Pancreas (tissue), 10 donors: Measurements from ENCODE around the gene GPD1. TPM values are rescaled to one million over a fixed set of nuclear protein-coding genes. Genes with fewer than 3 reads are reported as not detected.

ENCODE experiments used
- ATAC-seq, 4 donors: fragments of 200-7000 bp; cut with Tn5 transposase; one replicate each; pipeline versions ENCODE4 v1.8.0 to v1.9.1; 2020; ENCODE audit warnings: mild to moderate bottlenecking in 4 of 4, moderate library complexity in 4 of 4
- DNase-seq, 6 donors: peaks; one replicate each; pipeline ENCODE4 v3.0.0-alpha.2; 2020
- FAIRE-seq: peaks from 2 replicates; lab custom pipeline; 2012; peaks lifted over from hg19 to GRCh38; lab: Jason Lieb, UNC
- H3K27ac ChIP-seq, 4 donors: fragments of 200-600 bp; sonication (generic); 1 replicate in 3 of 4; 2 replicates in 1 of 4; pipeline versions ENCODE4 v1.5.0 to v1.8.0; 2020
- H3K27me3 ChIP-seq, 4 donors: fragments of 200-600 bp; one replicate each; pipeline ENCODE4 v1.8.0; 2021
- H3K36me3 ChIP-seq, 3 donors: fragments of 200-600 bp; sonication (generic) in 1 of 3; one replicate each; pipeline versions ENCODE4 v1.5.0 to v1.8.0; 2020 to 2021
- H3K4me1 ChIP-seq, 3 donors: fragments of 200-600 bp; one replicate each; pipeline ENCODE4 v1.8.0; 2021
- H3K4me3 ChIP-seq, 4 donors: fragments of 200-600 bp; sonication (generic) in 2 of 4; one replicate each; pipeline versions ENCODE4 v1.5.0 to v1.8.0; 2020 to 2021
- H3K9me3 ChIP-seq, 4 donors: fragments of 200-600 bp; one replicate each; pipeline ENCODE4 v1.8.0; 2021
- WGBS, 2 donors: extraction: QIAGEN DNeasy Blood & Tissue Kit; methylation state at CpG; one replicate each; pipeline ENCODE4 v1.1.7; 2013; 5-methylcytosine and 5-hydroxymethylcytosine counted together
- intact Hi-C, 3 donors: fragments of 100-400 bp; cut with DNase I; formaldehyde crosslinking; loops; one replicate each; pipeline versions ENCODE4 v1.11.1 to v1.14.2; 2022
- polyA plus RNA-seq, 2 donors: library from polyadenylated mRNA; stranded (reverse); fragments of 200-250 nt; gene quantifications; one replicate each; pipeline ENCODE4 v1.2.3, GENCODE V29; 2013
- total RNA-seq, 6 donors: library from RNA; stranded (reverse); fragmentation: NEBNext Ultra II Directional in 4 of 6; extraction: Animal tissue kit (Norgen Biotek cat#: 25700) in 4 of 6; gene quantifications; one replicate each; pipeline versions ENCODE4 v1.2.1 to v1.2.4, GENCODE V29; 2021 to 2023
- TF ChIP-seq, protein P1 (sequence below), 4 donors: fragments of 200-600 bp; sonication (generic) in 3 of 4; IDR thresholded peaks; one replicate each; pipeline versions ENCODE4 v1.5.0 to v1.8.0; 2021; ENCODE audit warnings: antibody characterized with exemption in 4 of 4
- donor health status: healthy with polysubstance abuse.
- donor health status: DM: no; HTN: no; CAD: no; lungs with moderate emphysema.
- donor health status: DM: no; HTN: no; CAD: no.
- donor health status: control.
- donor health status: control.
- donor health status: Bipolar disorder and iron deficiency.
- donor health status: DM: yes; HTN: yes; CAD: no.
- donor health status: DM: no; HTN: no; CAD: no.
- donor health status: DM: no; HTN: no; CAD: no.
- donor health status: DM: yes; HTN: yes; CAD: no.

GPD1 gene
- total and polyA plus RNA-seq, 8 donors = 0.75 to 14.2 (median 3.6) TPM

DNA sequence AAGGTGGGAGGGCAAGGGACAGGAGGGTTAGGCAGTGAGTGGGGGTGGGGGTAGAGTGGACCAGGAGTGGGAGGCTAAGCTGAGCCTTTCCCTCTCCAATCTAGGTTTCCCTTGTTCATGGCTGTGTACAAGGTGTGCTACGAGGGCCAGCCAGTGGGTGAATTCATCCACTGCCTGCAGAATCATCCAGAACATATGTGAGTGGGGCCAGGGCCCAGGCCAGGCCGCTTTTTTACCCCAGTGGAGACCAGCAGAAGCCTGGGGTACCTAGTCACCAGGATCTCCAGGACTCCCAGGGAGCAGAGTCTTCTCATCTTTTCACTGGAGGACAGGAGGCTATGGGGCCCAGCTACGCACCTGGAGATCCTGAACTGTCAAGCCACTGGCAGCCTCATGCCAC is 5.5 kb downstream of the GPD1 start:
- H3K4me3 ChIP-seq = no peak overlapping the region
- H3K27ac ChIP-seq = peak overlapping the region in 3 of 4 donors; percentile 56 to 82 (median 78)
- H3K36me3 ChIP-seq = no peaks in the 10 kb centered on the region
- DNase-seq (no peak), ATAC-seq (no peak), FAIRE-seq (no peak)
- H3K4me1 ChIP-seq = peaks cover 6 to 26% (median 8%) of the 10 kb centered on the region in 3 donors
- WGBS, 2 donors = 80 to 89% methylated on average over 3 of the region's 3 CpGs
- no peaks in the 10 kb centered on the region for H3K9me3 ChIP-seq
- TF ChIP-seq, protein P1, sequence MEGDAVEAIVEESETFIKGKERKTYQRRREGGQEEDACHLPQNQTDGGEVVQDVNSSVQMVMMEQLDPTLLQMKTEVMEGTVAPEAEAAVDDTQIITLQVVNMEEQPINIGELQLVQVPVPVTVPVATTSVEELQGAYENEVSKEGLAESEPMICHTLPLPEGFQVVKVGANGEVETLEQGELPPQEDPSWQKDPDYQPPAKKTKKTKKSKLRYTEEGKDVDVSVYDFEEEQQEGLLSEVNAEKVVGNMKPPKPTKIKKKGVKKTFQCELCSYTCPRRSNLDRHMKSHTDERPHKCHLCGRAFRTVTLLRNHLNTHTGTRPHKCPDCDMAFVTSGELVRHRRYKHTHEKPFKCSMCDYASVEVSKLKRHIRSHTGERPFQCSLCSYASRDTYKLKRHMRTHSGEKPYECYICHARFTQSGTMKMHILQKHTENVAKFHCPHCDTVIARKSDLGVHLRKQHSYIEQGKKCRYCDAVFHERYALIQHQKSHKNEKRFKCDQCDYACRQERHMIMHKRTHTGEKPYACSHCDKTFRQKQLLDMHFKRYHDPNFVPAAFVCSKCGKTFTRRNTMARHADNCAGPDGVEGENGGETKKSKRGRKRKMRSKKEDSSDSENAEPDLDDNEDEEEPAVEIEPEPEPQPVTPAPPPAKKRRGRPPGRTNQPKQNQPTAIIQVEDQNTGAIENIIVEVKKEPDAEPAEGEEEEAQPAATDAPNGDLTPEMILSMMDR (IDR thresholded peaks at IDR 0.05) = no peak
- intact Hi-C loops = no loop called here
- no peaks in the 10 kb centered on the region for H3K27me3 ChIP-seq

DNA sequence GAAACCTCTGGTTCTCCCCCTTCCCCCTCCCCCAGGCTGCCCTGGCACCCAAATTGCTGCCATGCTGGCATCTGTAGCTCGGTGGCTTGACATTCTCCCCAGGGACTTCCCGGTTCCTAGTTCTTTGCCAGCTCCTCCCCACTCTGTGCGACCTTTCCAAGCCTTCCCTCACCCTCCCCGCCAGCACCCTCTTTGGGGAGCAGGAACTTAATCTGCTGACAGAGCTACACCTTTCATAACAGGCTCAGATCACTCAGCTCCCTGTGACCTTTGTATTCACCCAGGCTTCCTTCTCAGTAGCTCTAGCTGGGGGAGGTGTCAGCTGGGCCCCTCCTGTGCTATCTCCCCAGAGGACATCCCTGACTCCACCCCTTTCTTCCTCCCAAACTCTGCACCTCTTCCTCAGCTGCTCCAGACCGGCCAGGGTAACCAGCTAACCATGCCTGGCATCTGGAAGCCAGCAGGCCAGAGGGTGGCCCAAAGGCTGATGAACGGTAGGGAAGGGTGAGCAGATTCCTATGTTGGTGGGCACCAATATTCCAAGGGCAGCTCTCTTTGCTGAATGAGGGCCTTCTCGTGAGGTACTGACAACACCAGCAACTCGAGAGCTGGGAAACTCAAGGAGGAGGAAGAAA is 6.4 kb downstream of the GPD1 start:
- 46 to 48% methylated on average over 8 of the region's 8 CpGs for WGBS, 2 donors
- H3K4me3 ChIP-seq = no peak overlapping the region

DNA sequence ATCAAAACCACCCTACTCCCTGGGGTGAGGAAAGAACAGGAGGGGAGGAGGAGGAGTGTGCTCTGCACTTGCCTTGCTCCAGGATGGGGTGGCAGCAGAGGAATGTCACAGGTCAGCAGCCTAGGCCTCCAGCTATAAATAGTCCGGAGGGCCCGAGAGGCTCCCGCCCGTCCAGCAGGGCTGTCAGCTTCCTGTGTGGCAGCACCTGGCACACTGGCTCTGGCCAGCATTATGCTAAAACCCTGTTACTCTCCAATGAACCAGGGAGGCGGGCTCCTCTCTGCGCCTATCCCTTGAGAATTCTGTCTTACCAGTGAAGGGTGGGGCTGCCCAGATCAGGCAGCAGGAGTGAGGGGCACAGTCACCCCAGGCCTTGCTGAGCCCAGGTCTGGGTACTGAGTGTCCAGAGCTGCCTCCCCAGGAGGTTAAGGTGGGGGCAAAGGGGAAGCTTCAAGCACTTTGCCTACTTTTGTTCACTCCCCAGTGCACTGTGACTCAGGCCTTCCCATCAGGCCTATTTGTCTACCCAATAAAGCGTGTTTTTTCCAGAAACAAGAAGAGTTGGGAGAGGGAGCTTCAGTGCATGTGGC is 7.0 kb downstream of the GPD1 start:
- FAIRE-seq (no peak), ATAC-seq (peak in 3 of 4 donors; percentile 4 to 13 (median 8)), DNase-seq (peak in 5 of 6 donors; percentile 44 to 63 (median 55))
- Histone ChIP-seq H3K36me3 (peaks cover 0 to 2% (median 0%) of the 10 kb centered on the region in 3 donors), H3K4me1 (peaks cover 5 to 26% (median 6%) of the 10 kb centered on the region in 3 donors), H3K9me3 (no peaks in the 10 kb centered on the region), H3K4me3 (peak overlapping the region in 1 of 4 donors; percentile 15), H3K27ac (peak overlapping the region; percentile 23 to 82 (median 67)), H3K27me3 (no peaks in the 10 kb centered on the region)
- intact Hi-C loops = no loop called here
- TF ChIP-seq, protein P1 (IDR thresholded peaks at IDR 0.05) = no peak
- 26 to 27% methylated on average over 7 of the region's 7 CpGs for WGBS, 2 donors

More for the DNA sequence above, 6.4 kb downstream of the GPD1 start:
- ATAC-seq (peak in 2 of 4 donors; percentile 0 to 1), DNase-seq (peak in 5 of 6 donors; percentile 47 to 62 (median 52)), FAIRE-seq (no peak)
- TF ChIP-seq, protein P1 (IDR thresholded peaks at IDR 0.05) = no peak
- Histone ChIP-seq H3K27ac (peak overlapping the region; percentile 23 to 82 (median 67)), H3K27me3 (no peaks in the 10 kb centered on the region), H3K4me1 (peaks cover 5 to 26% (median 6%) of the 10 kb centered on the region in 3 donors), H3K36me3 (no peaks in the 10 kb centered on the region), H3K9me3 (no peaks in the 10 kb centered on the region)
- intact Hi-C loops = no loop called here

GRCh38 chr12:50111395-50111692 is 7.5 kb downstream of the GPD1 start:
- Histone ChIP-seq H3K4me3 (peak overlapping the region in 1 of 4 donors; percentile 15), H3K36me3 (peaks cover 0 to 5% (median 0%) of the 10 kb centered on the region in 3 donors), H3K27me3 (no peaks in the 10 kb centered on the region), H3K27ac (peak overlapping the region in 3 of 4 donors; percentile 56 to 82 (median 78)), H3K4me1 (peaks cover 5 to 26% (median 6%) of the 10 kb centered on the region in 3 donors), H3K9me3 (no peaks in the 10 kb centered on the region)
- TF ChIP-seq, protein P1 (IDR thresholded peaks at IDR 0.05) = no peak
- intact Hi-C loops = no loop called here
- ATAC-seq (peak in 1 of 4 donors; percentile 0), DNase-seq (no peak), FAIRE-seq (no peak)
- WGBS, 2 donors = 14 to 16% methylated on average over 18 to 19 of the region's 19 CpGs
